HG03442 (cell line): ENCODE measurements around the gene BDKRB2.

Experiments
- ATAC-seq: cut with Tn5 transposase; IDR thresholded peaks from one replicate; pipeline ENCODE4 v1.9.1; 2021; ENCODE audit warnings: mild to moderate bottlenecking, moderate library complexity; ENCODE audit not compliant: unreplicated experiment

Gene BDKRB2

GRCh38 chr14:96197969-96198368 is 6.7 kb upstream of the BDKRB2 start:
- no peak for ATAC-seq

GRCh38 chr14:96198430-96199130 is 6.1 kb upstream of the BDKRB2 start:
- ATAC-seq: no peak

- no peak for ATAC-seq
These were observed 3.5 kb upstream of the BDKRB2 start for GRCh38 chr14:96201157-96201556.

GRCh38 chr14:96201965-96202364 is 2.7 kb upstream of the BDKRB2 start:
- ATAC-seq: no peak

GRCh38 chr14:96202441-96203094 is 2.1 kb upstream of the BDKRB2 start:
- no peak for ATAC-seq

GRCh38 chr14:96203116-96203515 is 1.5 kb upstream of the BDKRB2 start:
- ATAC-seq: no peak

- ATAC-seq: no peak
These were observed 1.0 kb upstream of the BDKRB2 start for GRCh38 chr14:96203635-96204034.

- no peak for ATAC-seq
These were observed 679 bp downstream of the BDKRB2 start for GRCh38 chr14:96205059-96205977.

GRCh38 chr14:96205978-96206360 is 1.3 kb downstream of the BDKRB2 start:
- no peak for ATAC-seq

- no peak for ATAC-seq
These were observed 1.8 kb downstream of the BDKRB2 start for GRCh38 chr14:96206461-96206860.

GRCh38 chr14:96207686-96208085 is 3.0 kb downstream of the BDKRB2 start:
- ATAC-seq: no peak

GRCh38 chr14:96208739-96209138 is 4.1 kb downstream of the BDKRB2 start:
- no peak for ATAC-seq

- ATAC-seq: no peak
These were observed 7.5 kb downstream of the BDKRB2 start for GRCh38 chr14:96212140-96212539.

GRCh38 chr14:96212896-96213295 is 8.3 kb downstream of the BDKRB2 start:
- no peak for ATAC-seq

GRCh38 chr14:96213871-96214465 is 9.3 kb downstream of the BDKRB2 start:
- no peak for ATAC-seq

GRCh38 chr14:96214793-96215192 is 10.2 kb downstream of the BDKRB2 start:
- no peak for ATAC-seq

GRCh38 chr14:96215452-96216244 is 11.0 kb downstream of the BDKRB2 start:
- ATAC-seq: no peak

GRCh38 chr14:96216627-96217026 is 12.0 kb downstream of the BDKRB2 start:
- ATAC-seq: no peak

GRCh38 chr14:96217376-96217913 is 12.8 kb downstream of the BDKRB2 start:
- no peak for ATAC-seq

- ATAC-seq: no peak
These were observed 16.5 kb downstream of the BDKRB2 start for GRCh38 chr14:96221109-96221650.
